Gastroesophageal sphincter (tissue), 3 donors: Measurements from ENCODE around the gene VCL.

ENCODE experiments used
- EP300 ChIP-seq: sonication (generic); formaldehyde crosslinking; IDR thresholded peaks from one replicate; pipeline ENCODE4 v1.6.1; 2017; ENCODE audit warnings: antibody characterized with exemption, mild to moderate bottlenecking
- POLR2A ChIP-seq, 2 donors: fragments of 450-650 bp; IDR thresholded peaks; one replicate each; pipeline ENCODE4 v1.6.1; 2017; ENCODE audit warnings: antibody characterized with exemption in 2 of 2, mild to moderate bottlenecking in 2 of 2, moderate library complexity in 1 of 2
- POLR2AphosphoS5 ChIP-seq: sonication (generic); formaldehyde crosslinking; IDR thresholded peaks from one replicate; pipeline ENCODE4 v1.6.1; 2017; ENCODE audit warnings: antibody characterized with exemption
- TF ChIP-seq, protein P1 (sequence below), 4 experiments: fragments of 200-600 bp in 2 of 4; fragments of 450-650 bp in 2 of 4; sonication (generic) in 1 of 4; IDR thresholded peaks; one replicate each; pipeline ENCODE4 v1.5.1; 2017 to 2019; ENCODE audit warnings: antibody characterized with exemption in 4 of 4, mild to moderate bottlenecking in 2 of 4, moderate library complexity in 2 of 4

DNA sequence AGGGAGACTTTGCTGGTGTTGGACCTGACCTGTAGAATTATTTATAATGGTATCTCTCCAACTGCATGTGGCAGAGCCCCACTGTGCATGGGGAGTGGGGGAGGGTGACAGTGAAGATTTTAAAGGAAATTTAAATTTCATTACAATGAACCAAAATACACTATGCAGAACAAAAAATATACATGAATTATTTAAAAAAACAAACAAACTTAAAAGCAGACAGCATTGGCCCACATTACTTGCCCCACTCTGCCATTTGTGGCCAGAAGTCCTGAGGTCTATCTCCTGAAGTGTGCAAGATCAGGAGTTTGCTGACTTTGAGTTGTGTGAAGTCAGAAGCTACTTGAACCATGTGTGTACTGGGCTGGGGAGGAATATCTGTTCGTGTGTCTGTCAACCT is 112.2 kb downstream of the VCL start:
- TF ChIP-seq POLR2AphosphoS5, result no peak
- TF ChIP-seq, protein P1, sequence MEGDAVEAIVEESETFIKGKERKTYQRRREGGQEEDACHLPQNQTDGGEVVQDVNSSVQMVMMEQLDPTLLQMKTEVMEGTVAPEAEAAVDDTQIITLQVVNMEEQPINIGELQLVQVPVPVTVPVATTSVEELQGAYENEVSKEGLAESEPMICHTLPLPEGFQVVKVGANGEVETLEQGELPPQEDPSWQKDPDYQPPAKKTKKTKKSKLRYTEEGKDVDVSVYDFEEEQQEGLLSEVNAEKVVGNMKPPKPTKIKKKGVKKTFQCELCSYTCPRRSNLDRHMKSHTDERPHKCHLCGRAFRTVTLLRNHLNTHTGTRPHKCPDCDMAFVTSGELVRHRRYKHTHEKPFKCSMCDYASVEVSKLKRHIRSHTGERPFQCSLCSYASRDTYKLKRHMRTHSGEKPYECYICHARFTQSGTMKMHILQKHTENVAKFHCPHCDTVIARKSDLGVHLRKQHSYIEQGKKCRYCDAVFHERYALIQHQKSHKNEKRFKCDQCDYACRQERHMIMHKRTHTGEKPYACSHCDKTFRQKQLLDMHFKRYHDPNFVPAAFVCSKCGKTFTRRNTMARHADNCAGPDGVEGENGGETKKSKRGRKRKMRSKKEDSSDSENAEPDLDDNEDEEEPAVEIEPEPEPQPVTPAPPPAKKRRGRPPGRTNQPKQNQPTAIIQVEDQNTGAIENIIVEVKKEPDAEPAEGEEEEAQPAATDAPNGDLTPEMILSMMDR (IDR thresholded peaks at IDR 0.05), result no peak
- no peak for TF ChIP-seq POLR2A (IDR thresholded peaks at IDR 0.05)
- no peak for TF ChIP-seq EP300
